CD1c-positive myeloid dendritic cell (primary cell): ENCODE results near the gene BCAP29.
"Not testable (repeated sequence)": the region's sequence is repeated elsewhere in the genome, so short reads cannot be mapped to it uniquely, and the experiment has no call there.

Source experiments
- DNase-seq: peaks from one replicate; pipeline ENCODE4 v3.0.0-alpha.2; 2016; ENCODE audit errors: extremely low spot score

Gene BCAP29

DNA sequence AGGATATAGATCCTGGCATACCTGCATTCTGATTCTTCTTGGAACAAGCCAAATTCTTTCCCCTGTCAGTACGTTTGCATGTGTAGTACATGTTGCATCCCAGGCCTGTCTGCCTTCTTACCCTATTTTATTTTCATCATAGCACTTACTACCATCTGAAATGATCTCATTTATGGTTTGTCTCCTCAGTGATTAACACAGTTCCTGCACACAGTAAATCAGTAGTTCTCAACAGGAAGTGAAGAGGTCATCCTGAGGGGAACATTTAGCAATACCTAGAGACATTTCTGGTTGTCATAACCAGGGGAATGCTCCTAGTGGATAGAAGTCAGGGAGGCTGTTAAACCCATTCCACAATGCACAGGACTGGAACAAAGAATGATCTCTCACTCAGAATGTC lies 42.4 kb downstream of the BCAP29 start:
- DNase-seq = peak; percentile 33

DNA sequence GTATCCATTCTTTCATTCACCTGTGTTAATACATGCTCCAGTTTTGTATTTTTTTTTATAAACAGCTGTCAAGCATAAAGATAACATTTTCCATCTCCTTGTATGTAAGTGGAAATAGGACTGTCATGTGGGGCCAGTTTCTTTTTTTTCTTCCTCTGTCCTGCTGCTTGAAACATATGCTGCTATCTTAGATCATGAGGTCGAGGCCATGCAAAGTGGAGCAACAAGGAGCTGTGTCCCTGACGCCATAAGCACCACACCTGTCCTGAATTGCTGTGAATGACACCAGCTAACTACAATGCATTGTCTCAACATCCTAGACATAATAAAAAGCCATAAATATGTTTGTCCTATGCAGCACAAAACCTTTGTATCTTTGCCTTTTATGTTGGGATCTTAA lies 42.8 kb downstream of the BCAP29 start:
- DNase-seq = no peak

DNA sequence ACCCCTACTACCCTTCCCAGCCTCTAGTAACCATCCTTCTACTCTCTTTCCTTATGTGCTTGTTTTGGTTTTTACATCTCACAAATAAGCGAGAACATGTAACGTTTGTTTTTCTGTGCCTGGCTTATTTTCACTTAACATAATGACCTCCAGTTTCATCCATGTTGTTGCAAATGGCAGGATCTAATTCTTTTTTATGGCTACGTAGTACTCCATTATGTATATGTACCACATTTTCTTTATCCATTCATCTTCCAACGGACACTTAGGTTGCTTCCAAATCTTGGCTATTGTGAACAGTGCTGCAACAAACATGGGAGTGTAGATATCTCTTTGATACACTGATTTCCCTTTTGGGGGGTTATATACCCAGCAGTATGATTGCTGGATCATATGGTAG lies 47.0 kb downstream of the BCAP29 start:
- DNase-seq = no peak

DNA sequence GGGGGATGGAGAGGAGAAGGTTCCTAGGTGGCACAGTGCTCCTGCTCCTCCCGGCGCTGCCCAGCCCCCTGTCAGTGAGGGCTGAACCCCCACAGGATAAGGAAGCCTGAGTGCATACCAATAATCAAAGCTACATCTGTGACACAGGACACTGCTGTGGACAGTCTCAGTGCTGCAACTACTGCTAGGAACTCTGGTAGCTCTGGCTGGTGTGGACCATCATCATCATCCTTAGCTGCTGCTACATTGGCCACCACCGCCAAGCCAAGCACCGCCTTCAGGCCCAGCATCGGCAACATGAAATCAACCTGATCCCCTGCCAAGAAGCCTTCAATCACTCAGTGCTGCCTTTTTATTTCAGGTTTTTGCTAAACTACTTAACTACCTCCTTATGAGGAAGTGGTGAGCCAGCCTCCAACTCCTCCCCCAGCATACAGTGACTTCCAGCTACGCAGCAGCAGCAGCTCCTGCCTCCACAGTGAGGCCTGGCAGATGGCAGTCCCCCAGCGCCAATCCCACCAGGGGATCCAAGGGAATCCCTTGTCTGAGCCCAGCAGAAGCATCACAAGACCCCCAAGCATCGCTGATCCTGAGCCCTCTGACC lies 48.5 kb downstream of the BCAP29 start:
- peak; percentile 31 for DNase-seq

DNA sequence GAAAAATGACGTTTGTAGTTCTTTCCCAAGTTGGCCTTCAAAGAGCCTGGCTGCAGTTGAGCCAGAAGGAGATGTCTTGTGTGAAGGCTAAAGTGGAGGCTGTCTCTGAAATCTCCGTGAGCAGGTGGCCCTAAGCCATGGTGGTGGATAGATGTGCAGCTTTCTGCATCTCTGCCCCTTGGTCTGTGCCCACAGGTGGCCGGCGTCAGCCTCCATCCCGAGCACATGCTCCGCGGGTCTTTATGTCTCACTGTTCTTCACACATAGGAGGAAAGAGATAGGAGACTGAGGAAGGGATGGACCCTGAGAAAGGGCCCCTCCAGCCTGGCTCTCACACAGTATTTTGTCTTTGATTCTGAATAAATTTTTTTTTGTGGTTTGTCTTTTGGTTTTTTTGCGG lies 50.3 kb downstream of the BCAP29 start:
- DNase-seq = no peak

DNA sequence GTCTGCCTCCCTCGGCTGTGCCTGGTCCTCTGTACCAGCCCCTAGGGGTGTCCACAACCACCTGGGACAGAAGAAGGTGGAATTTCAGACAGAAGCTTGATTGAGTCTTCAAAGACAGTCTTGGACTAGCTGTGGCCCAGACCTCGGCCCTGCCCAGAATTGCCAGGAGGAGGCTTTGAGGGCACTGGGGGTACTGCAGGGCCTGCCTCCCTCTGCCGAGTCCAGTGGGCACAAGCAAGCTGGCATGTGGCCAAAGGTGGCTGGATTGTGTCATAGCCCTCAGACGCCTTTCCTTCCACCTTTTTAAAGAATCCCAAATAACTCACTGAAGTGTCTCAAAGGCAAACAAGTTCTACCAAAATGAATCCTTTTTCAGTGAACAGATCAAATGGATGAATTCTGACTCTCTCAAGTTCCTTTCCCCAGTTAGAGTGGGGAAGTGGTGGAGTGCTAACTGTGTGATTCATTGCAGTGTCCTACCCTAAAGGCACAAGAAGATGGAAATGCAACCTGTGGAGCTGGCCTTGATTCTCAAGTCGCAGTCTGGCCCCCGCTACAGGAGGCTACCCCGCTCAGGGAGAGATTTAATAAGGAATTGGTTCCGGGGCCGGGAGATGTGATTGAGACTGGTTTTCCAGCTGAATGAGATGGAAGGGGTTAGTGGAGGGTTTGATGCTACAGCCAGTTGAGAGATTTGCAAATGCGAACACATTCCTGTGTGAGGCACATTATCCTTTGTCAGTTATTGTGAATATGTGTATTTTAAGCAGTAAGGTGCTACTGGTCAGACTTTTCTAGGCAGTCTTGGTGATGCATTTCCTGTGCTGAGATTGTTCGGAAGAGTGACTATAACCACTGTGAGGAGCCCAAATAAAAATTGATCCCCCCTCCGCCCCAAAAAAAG lies 51.8 kb downstream of the BCAP29 start:
- no peak for DNase-seq

DNA sequence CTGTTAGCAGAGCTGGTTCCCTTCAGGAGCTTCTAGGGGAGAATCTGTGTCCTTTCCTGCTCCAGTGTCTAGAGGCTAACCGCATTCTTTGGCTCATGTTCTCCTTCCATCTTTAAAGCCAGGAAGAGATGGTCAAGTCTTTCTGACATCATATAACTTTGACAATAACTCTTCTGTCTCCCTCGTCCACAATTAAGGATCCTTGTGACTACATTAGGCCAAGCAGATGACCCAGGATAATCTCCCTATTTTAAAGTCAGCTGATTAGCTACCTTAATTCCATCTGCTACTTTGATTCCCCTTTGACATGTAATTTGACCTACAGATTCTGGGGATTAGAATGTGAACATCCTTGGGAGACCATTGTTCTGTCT lies 52.4 kb downstream of the BCAP29 start:
- DNase-seq = no peak

DNA sequence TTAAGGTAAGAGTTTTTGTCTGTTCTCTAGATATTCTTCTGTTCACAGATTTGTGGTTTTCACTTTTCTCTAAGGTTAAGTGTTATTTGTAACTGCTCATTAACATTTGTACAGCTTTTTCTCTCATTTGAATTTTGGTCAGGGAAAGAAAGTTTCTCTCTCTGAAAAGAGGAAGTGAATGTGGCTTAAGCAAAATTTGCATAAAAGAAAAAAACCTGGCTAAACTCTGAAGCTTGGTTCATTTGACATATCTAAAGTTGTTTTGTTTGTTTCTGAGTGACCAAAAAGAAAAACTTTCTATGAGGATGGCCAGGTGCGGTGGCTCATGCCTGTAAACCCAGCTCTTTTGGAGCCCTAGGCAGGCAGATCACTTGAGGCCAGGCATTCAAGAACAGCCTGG lies 58.5 kb downstream of the BCAP29 start:
- peak; percentile 49 for DNase-seq

DNA sequence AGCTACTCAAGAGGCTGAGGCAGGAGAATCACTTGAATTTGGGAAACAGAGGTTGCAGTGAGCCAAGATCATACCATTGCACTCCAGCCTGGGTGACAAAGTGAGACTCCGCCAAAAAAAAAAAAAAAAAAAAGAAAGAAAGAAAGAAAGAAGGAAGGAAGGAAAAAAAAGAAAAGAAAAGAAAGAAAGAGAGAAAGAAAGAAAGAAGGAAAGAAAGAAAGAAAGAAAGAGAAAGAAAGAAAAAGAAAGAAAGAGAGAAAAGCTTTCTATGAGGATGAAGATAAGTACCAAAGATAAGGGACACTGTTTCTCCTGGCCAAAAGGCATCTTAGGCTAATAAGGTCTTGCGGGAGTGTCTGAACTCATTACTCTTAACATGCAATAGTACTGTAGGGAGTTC lies 59.0 kb downstream of the BCAP29 start:
- DNase-seq = not testable (repeated sequence)

DNA sequence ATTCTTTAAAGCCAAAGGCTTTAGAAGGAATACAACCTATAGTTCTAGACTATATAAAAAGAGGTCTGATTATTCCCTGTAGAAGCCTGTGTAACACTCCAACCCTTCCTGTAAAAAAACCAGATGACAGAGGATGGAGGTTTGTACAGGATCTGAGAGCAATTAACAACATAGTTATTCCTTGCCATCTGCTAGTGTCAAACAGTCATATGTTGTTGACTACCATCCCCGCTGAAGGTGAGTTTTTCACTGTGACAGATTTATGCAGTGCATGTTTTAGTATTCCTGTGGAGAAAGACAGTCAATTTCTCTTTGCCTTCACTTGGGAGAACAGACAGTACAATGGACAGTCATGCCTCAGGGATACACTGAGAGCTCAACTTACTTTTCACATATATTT lies 61.6 kb downstream of the BCAP29 start:
- no peak for DNase-seq

DNA sequence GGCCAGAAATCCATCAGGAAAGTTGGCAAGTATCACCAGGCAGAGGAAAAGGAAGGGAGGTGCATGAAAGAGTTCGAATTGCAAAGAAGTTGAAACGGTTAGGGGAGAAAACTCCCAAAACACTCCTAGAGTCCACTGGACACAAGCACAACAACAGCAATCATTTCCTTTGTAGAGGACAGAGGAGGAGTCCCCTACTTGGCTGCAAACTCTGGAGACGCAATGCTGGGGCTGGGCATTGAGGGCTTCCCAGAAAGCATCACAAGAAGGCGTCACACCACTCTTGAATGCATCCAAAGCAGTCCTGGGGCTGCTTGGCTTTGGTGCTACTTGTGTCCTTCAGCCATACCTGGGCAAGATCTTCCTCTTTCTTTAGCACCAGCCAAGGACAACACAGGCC lies 62.5 kb downstream of the BCAP29 start:
- no peak for DNase-seq

DNA sequence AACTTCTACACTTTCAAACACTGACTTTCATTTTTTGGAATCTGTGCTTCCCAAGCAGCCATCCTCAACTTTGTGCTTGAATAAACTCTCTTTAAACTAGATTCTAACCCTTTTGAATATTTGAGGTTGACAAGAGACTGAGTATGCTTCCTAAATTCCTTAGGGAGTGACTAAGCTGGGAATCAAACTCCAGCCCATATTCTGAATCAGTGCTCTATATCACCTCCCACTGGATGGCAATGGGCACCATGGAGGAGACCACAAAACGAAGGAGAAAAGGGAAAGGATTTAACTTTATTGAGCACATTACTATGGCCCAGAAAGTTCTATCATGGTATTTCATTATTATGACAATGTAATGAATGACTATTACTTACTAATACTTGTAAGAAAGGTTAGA lies 63.4 kb downstream of the BCAP29 start:
- no peak for DNase-seq

DNA sequence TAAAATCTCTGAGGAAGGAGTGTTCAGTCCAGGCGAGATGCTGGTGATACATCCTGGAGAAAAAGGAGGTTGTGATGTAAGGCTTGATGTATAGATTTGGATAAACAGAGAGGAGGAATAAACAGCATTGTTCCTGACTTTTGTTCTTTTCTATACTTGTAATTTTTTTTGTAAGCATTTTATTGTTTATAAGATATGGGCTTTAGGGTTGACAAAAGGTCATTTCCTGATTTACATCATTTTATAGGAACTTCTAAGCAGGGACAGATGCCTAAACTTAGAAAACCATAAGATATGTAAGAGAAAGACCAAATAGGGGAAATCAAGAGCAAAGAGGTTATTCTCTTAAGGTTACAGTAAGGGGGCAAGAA lies 63.9 kb downstream of the BCAP29 start:
- no peak for DNase-seq

DNA sequence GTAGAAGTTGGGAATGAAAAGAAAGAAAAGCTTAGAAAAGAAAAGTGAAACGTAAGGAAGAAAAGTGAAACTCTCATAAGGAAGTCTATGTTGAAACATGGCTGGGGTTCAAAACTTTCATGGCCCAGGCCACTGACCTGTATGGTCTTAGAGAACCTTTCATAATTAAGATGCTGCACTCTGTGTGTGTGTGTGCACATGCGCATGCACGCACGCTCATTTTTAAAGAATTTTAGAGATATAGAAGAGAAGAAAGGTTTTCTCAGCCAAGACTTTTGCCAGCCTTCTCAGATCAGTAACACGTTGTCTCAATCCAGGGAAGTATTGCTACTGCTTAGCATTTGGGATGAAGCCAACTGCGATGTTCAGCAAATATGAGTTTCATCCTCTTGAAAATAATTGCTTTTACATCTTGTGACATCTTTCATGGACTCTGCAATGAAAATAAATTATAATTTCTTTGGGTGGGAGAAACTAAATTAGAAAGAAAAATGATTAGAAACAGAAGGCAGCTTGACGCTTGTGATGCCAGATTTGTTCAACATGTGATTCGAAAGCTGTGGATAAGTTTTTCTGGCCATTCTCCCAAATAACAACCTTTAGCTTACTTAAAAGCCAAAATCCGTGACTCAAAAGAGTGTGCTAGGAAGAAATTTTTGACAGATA lies 64.4 kb downstream of the BCAP29 start:
- no peak for DNase-seq

DNA sequence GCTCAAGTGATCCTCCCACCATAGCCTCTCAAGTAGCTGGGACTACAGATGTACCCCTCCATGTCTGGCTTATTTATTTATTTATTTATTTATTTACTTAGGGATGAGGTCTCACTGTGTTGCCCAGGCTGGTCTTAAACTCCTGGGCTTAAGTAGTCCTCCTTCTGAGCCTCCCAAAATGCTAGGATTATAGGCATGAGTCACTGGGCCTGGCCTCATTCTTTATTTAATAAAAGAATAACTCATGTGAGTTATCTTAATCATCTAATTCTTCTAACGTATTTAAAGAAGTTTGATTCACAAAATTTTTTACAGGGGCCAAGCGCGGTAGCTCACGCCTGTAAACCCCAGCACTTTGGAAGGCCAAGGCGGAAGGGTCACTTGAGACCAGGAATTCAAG lies 72.6 kb downstream of the BCAP29 start:
- no peak for DNase-seq

DNA sequence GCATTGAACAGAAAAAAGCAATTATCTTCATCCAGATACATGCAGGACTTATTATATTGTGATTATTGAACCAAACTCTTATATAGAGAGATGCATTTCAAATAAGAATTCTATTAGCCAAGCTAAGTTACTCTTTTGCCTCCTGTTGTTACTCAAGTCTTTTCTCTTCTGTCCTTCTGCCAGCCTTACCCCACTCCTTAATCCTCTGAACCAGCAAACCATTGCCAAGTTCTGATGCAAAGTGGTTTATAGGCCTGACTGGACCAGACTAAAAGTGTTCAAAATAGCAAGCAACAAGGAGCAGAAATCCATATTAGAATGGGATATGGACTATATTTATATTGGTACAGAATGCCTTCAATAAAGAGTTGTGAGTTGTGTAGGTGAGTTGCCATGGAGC lies 78.4 kb downstream of the BCAP29 start:
- no peak for DNase-seq

DNA sequence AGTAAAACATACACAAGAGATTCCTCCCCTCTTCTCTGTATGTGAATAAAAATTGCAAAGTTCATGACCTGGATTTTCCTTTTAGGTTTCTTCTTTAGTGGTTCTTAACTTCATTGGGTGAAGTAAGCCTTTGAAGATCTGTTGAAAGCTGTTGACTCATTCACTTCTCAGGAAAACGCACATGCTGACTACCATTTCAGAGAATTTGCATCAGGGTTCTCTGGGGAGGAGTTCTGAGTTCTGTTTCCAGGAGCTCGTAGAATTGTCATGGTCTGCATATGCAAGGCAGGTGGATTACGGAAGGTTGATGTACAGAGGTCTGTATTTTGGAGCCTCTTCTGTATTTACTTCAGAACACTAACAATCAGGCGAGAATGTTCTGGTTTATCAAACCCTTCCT lies 79.6 kb downstream of the BCAP29 start:
- DNase-seq = peak; percentile 60

DNA sequence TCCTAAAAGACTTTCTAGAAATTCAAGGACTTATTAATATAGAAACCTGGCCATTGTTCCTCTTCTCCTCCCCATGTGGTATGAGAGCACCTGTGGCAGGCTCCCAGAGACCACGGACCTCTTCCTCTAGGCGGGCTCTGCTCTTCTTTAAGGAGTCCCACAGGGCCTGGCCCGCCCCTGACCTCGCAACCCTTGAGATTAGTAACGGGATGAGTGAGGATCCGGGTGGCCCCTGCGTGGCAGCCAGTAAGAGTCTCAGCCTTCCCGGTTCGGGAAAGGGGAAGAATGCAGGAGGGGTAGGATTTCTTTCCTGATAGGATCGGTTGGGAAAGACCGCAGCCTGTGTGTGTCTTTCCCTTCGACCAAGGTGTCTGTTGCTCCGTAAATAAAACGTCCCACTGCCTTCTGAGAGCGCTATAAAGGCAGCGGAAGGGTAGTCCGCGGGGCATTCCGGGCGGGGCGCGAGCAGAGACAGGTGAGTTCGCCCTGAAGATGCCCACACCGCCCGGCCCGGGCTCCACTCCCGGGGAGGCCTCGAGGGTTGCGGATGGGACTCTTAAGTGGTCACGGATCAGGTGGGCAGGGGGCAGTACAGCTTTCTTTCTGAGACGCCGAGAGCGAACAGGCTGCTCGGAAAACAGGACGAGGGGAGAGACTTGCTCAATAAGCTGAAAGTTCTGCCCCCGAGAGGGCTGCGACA lies 80.5 kb downstream of the BCAP29 start, which contains the start of gene SLC26A4:
Gene SLC26A4, plus strand, starts transcription at position 448 of the 700 bp plus-strand sequence. CDS start 814 bp downstream, outside the sequence.
- peak; percentile 11 for DNase-seq

DNA sequence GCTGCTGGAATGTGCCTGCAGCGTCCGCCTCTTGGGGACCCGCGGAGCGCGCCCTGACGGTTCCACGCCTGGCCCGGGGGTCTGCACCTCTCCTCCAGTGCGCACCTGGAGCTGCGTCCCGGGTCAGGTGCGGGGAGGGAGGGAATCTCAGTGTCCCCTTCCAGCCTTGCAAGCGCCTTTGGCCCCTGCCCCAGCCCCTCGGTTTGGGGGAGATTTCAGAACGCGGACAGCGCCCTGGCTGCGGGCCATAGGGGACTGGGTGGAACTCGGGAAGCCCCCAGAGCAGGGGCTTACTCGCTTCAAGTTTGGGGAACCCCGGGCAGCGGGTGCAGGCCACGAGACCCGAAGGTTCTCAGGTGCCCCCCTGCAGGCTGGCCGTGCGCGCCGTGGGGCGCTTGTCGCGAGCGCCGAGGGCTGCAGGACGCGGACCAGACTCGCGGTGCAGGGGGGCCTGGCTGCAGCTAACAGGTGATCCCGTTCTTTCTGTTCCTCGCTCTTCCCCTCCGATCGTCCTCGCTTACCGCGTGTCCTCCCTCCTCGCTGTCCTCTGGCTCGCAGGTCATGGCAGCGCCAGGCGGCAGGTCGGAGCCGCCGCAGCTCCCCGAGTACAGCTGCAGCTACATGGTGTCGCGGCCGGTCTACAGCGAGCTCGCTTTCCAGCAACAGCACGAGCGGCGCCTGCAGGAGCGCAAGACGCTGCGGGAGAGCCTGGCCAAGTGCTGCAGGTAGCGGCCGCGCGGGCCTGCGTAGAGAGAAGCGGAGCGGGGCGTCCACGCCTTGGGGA lies 81.2 kb downstream of the BCAP29 start:
- DNase-seq = peak; percentile 12

DNA sequence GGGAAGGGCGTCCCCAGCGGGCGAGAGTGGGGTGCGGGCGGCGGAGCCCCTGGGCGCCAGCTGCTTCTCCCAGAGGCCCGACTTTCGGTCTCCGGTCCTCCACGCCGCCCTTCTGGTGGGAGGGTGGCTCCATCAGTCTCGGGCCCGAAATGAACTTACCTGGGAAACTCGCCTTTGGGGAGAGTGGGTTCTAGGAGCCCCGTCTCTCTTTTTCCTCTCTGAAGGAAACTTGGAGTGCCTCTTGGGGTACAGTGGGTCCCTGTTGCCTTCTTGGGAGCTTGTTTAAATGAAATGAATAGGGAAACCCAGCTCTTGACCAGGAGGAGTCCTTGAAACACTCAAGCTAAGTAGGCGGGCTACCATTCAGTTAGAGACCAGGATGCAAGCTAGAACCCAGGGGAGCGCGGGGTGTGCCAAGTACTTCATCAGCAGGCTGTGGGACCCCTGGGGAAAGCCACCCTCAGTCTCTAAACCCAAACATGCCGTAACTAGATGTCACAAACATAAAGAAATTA lies 81.9 kb downstream of the BCAP29 start:
- DNase-seq = no peak

DNA sequence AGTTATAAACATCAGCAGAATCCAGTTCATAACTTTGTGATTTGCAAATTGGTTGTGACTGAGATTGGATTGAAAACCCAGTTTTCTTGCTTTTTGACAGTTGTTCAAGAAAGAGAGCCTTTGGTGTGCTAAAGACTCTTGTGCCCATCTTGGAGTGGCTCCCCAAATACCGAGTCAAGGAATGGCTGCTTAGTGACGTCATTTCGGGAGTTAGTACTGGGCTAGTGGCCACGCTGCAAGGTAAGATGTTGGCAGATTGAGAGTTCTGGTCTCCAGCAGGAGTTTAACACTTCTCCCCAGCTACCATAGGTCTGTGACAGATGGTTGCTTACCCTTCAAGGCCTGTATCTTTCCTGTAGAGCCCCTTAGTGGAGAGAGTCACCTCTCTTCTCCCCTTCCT lies 83.2 kb downstream of the BCAP29 start:
- no peak for DNase-seq
